K562 (cell line): ENCODE results near the gene DND1. TPM values are rescaled to one million over a fixed set of nuclear protein-coding genes. Genes with fewer than 3 reads are reported as not detected.

ENCODE experiments used
- ATAC-seq: fragments of 200-7000 bp; cut with Tn5 transposase; 3 replicates; pipeline ENCODE4 v1.9.1; 2020; ENCODE audit warnings: moderate library complexity
- BruUV-seq: library from RNA; stranded (reverse); fragments of 400-500 nt; replicated peaks from 2 replicates; lab custom pipeline; 2021; lab: Mats Ljungman, UMichigan
- CTCF ChIA-PET: fragments of 300-600 bp; formaldehyde crosslinking; extraction: SDS; loops from one replicate; lab custom pipeline; 2021; ENCODE audit warnings: low intra/inter-chr PET ratio; lab: Yijun Ruan, JAX
- POLR2A ChIA-PET: fragments of 300-600, 350-650 bp; sonication (Branson Sonifier 250); formaldehyde crosslinking; extraction: SDS; loops from one replicate; lab custom pipeline; 2021; ENCODE audit warnings: antibody characterized with exemption, inconsistent platforms; lab: Yijun Ruan, JAX
- DNase-seq, 4 experiments: peaks; one replicate each; pipeline versions ENCODE4 v3.0.0 to v3.0.0-alpha.2; 2011 to 2018; ENCODE audit warnings: low spot score in 3 of 4, mixed read lengths in 3 of 4; ENCODE audit errors: extremely low read depth in 1 of 4
- FAIRE-seq: peaks from 2 replicates; lab custom pipeline; 2011; peaks lifted over from hg19 to GRCh38; lab: Jason Lieb, UNC
- H2AFZ ChIP-seq: 2 replicates; pipeline ENCODE4 v1.6.0; 2011; ENCODE audit warnings: low read depth, low read length, control low read depth, inconsistent platforms
- H3K27ac ChIP-seq: fragments of 200-600 bp; 3 replicates; pipeline ENCODE4 v1.8.0; 2011; ENCODE audit warnings: low read depth, mild to moderate bottlenecking, control low read depth, inconsistent platforms, low read length, moderate library complexity, mixed read lengths; ENCODE audit errors: extremely low read depth
- H3K27me3 ChIP-seq, 2 experiments: fragments of 300-600 bp in 1 of 2; 2 replicates in 1 of 2; 3 replicates in 1 of 2; pipeline versions ENCODE4 v1.6.0 to v1.8.0; 2011; ENCODE audit warnings: inconsistent platforms in 2 of 2, low read length in 2 of 2, mild to moderate bottlenecking in 1 of 2, mixed read lengths in 1 of 2, moderate library complexity in 1 of 2; ENCODE audit not compliant: control insufficient read depth in 2 of 2, insufficient read depth in 2 of 2
- H3K36me3 ChIP-seq: fragments of 300-600 bp; 3 replicates; pipeline ENCODE4 v1.8.0; 2011; ENCODE audit warnings: mild to moderate bottlenecking, low read length, inconsistent platforms; ENCODE audit not compliant: control insufficient read depth, insufficient read depth
- H3K4me1 ChIP-seq, 2 experiments: fragments of 200-600 bp in 1 of 2; replicated peaks in 1 of 2; 2 replicates in 1 of 2; 3 replicates in 1 of 2; pipeline versions ENCODE4 v1.5.1 to v1.8.0; 2011; ENCODE audit warnings: inconsistent platforms in 2 of 2, low read length in 2 of 2, mild to moderate bottlenecking in 1 of 2, mixed read lengths in 1 of 2, moderate library complexity in 1 of 2; ENCODE audit not compliant: control insufficient read depth in 2 of 2, insufficient read depth in 2 of 2
- H3K4me2 ChIP-seq: 2 replicates; pipeline ENCODE4 v1.6.1; 2011; ENCODE audit warnings: low read length, control low read depth, inconsistent platforms, mixed read lengths; ENCODE audit not compliant: insufficient read depth
- H3K4me3 ChIP-seq: fragments of 200-600 bp; sonication (generic), shearing (Covaris generic); 2 replicates; pipeline ENCODE4 v1.5.1; 2016; ENCODE audit warnings: control low read depth, inconsistent platforms
- H3K79me2 ChIP-seq: fragments of 200-600 bp; 3 replicates; pipeline ENCODE4 v1.8.0; 2011; ENCODE audit warnings: low read length, inconsistent platforms; ENCODE audit not compliant: control insufficient read depth, insufficient read depth
- H3K9ac ChIP-seq, 2 experiments: 2 replicates each; pipeline versions ENCODE4 v1.6.0 to v1.6.1; 2011; ENCODE audit warnings: low read depth in 2 of 2, low read length in 2 of 2, control low read depth in 1 of 2, inconsistent platforms in 1 of 2, mild to moderate bottlenecking in 1 of 2, mixed read lengths in 1 of 2; ENCODE audit not compliant: insufficient read depth in 1 of 2
- H3K9me1 ChIP-seq: one replicate; pipeline ENCODE4 v1.6.0; 2011; ENCODE audit warnings: inconsistent platforms, mild to moderate bottlenecking, low read length, moderate library complexity; ENCODE audit not compliant: control insufficient read depth, insufficient read depth
- H3K9me3 ChIP-seq: replicated peaks from 2 replicates; pipeline ENCODE4 v1.5.1; 2011; ENCODE audit warnings: low read depth, low read length, inconsistent platforms; ENCODE audit not compliant: control insufficient read depth, insufficient read depth
- H4K20me1 ChIP-seq: replicated peaks from 2 replicates; pipeline ENCODE4 v1.6.1; 2011; ENCODE audit warnings: low read length, inconsistent platforms, mixed read lengths; ENCODE audit not compliant: control insufficient read depth, insufficient read depth
- BMI1 ChIP-seq: fragments of 150-350 bp; IDR thresholded peaks from 2 replicates; pipeline ENCODE4 v1.6.1; 2014; ENCODE audit warnings: low read length
- CBX3 ChIP-seq, 2 experiments: IDR thresholded peaks; 1 replicate in 1 of 2; 2 replicates in 1 of 2; pipeline ENCODE4 v1.6.1; 2012; ENCODE audit warnings: inconsistent platforms in 2 of 2, low read length in 2 of 2, borderline replicate concordance in 1 of 2, control low read depth in 1 of 2
- FOXJ2 ChIP-seq: fragments of 200-800 bp; sonication (Bioruptor generic); IDR thresholded peaks from 2 replicates; pipeline ENCODE4 v1.6.1; 2016; ENCODE audit warnings: missing genetic modification characterization, missing compliant biosample characterization
- KDM1A ChIP-seq, 2 experiments: fragments of 450-650 bp; IDR thresholded peaks; 2 replicates each; pipeline ENCODE4 v1.6.1; 2016; ENCODE audit warnings: mild to moderate bottlenecking in 2 of 2
- SP2 ChIP-seq: IDR thresholded peaks from 2 replicates; pipeline ENCODE4 v1.6.1; 2011; ENCODE audit warnings: mild to moderate bottlenecking, low read depth, low read length, moderate library complexity; ENCODE audit not compliant: poor library complexity, severe bottlenecking; ENCODE audit errors: extremely low read depth
- TRIM24 ChIP-seq, 2 experiments: fragments of 450-650 bp; IDR thresholded peaks; 2 replicates each; pipeline ENCODE4 v1.6.1; 2016
- TRIM28 ChIP-seq: fragments of 450-650 bp; IDR thresholded peaks from 2 replicates; pipeline ENCODE4 v1.6.1; 2017
- ZNF316 ChIP-seq: fragments of 450-650 bp; IDR thresholded peaks from 2 replicates; pipeline ENCODE4 v1.6.1; 2016
- WGBS: fragments of 100-300 bp; shearing (Covaris generic); methylation state at CpG from one replicate; pipeline ENCODE4 v1.1.6; 2016; ENCODE audit warnings: low coverage, mixed read lengths; ENCODE audit not compliant: insufficient coverage; ENCODE audit errors: missing lambda C conversion rate; 5-methylcytosine and 5-hydroxymethylcytosine counted together
- in situ Hi-C: fragments of 300-500 bp; cut with MboI; formaldehyde crosslinking; loops from 4 replicates; pipeline ENCODE4 v1.15.0; 2018; ENCODE audit warnings: inconsistent platforms, mixed read lengths
- intact Hi-C: fragments of 100-400 bp; cut with micrococcal nuclease; formaldehyde crosslinking; loops from 2 replicates; pipeline ENCODE4 v1.14.2; 2022
- polyA plus RNA-seq, 8 experiments: library from polyadenylated mRNA; depleted of rRNA in 4 of 8; stranded (reverse) in 5 of 8; unstranded in 3 of 8; fragments of >200 nt; fragmentation: Nextera tagmentation in 2 of 8; fragmentation: Illumina TruSeq in 1 of 8; extraction: Ambion mirVana in 2 of 8; extraction: Trizol in 1 of 8; gene quantifications; 2 replicates each; pipeline versions ENCODE4 v1.2.1 to v1.2.3, GENCODE V29; 2011 to 2014; ENCODE audit warnings: inconsistent platforms in 1 of 8, missing spikeins in 1 of 8
- total RNA-seq, 7 experiments: library from RNA; depleted of rRNA in 6 of 7; stranded (reverse); fragments of >200 nt in 6 of 7; fragmentation: Illumina TruSeq in 2 of 7; extraction: Trizol in 2 of 7; gene quantifications; 2 replicates each; pipeline versions ENCODE4 v1.2.1 to v1.2.3, GENCODE V29; 2011 to 2021; ENCODE audit warnings: low replicate concordance in 1 of 7

Gene DND1
- total and polyA plus RNA-seq, 9 of the 15 experiments (the other 6 are each of a cell fraction or from before 2014, with no cell fraction given): 0.37 to 2.0 (median 0.90) TPM; not detected in 3

DNA sequence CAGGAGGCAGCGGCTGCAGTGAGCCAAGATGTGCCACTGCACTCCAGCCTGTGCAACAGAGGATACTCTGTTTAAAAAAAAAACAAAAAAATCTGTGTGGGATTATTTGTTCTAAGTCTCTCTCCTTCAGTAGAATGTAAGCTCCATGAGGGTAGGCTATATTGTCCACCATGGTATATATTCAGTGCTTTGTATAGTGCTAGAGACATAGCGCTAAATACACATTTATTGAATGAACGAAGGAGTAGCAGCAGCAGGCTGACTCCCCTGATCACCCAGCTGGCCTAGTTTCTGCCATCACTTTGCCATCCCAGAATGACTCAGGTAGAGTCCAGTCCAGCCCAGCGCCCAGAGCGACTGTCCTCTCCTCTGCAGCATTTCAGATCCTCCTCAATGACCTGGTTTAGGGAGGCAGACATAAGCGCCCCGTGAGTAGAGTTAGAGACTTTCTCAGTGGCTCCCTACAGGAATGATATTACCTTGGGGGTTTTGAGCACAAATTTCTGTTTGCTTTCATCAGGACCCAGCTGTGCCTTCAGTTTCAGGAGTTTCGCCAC lies 17.1 kb upstream of the DND1 start:
- no peaks in the 10 kb centered on the region for H3K9me3 ChIP-seq
- peaks cover 54% of the 10 kb centered on the region for H3K36me3 ChIP-seq
- intact Hi-C loops: loop anchor here (2.0 kb wide), 1 partner anchor 26 kb away; the partner anchor contains the start of gene WDR55
- DNase-seq: peak in 1 of 4 experiments; percentile 24
- no peak for TF ChIP-seq BMI1
- TF ChIP-seq SP2: no peak
- no peak for TF ChIP-seq FOXJ2 (tag)
- TF ChIP-seq KDM1A (IDR thresholded peaks at IDR 0.05): 0 out of 4 replicates have a peak, but pooled peaks of 1 of the 2 experiments have one; percentile 5
- peak; percentile 88 for TF ChIP-seq ZNF316
- TF ChIP-seq TRIM24 (IDR thresholded peaks at IDR 0.05): peak; percentile 14 to 45; a peak in 2 of 4 replicates
- TF ChIP-seq TRIM28: peak; percentile 74; the same call in 1 of the 2 replicates
- peak in 1 of 2 experiments; percentile 51; a peak in 1 of 3 replicates for TF ChIP-seq CBX3 (IDR thresholded peaks at IDR 0.05; ENCODE audit: borderline replicate concordance in 1 of 2, low read length in 2 of 2)
- 44% methylated on average over 8 of the region's 8 CpGs for WGBS
- H4K20me1 ChIP-seq: no peaks in the 10 kb centered on the region
- H3K9me1 ChIP-seq: no peaks in the 10 kb centered on the region
- peak; percentile 19 for ATAC-seq
- H3K4me2 ChIP-seq: peak overlapping the region; percentile 98
- H2AFZ ChIP-seq: peak overlapping the region; percentile 95
- no peaks in the 10 kb centered on the region for H3K27me3 ChIP-seq
- peaks cover 5 to 14% of the 10 kb centered on the region in 2 experiments; a peak in 3 of 5 replicates for H3K4me1 ChIP-seq
- no peak for FAIRE-seq
- BruUV-seq: TSS peak; percentile 70
- ChIA-PET POLR2A (interaction anchor here (0.6 to 2.2 kb wide), 15 partner anchors 11 to 289 kb away, joined by 3 to 29 read pairs (median 6); partner anchors contain the start of genes ANKHD1, DND1, EIF4EBP3 and IK), CTCF (no interaction called here)
- peak overlapping the region; percentile 76 to 99 for H3K9ac ChIP-seq
- H3K79me2 ChIP-seq: peaks cover 42% of the 10 kb centered on the region
- in situ Hi-C loops: no loop called here
- peak overlapping the region; percentile 80 for H3K27ac ChIP-seq
- peak overlapping the region; percentile 68 for H3K4me3 ChIP-seq
